Mesendoderm (in vitro differentiated cells): ENCODE data around the gene CCL25.

ENCODE experiments used
- DNase-seq: peaks from one replicate; pipeline ENCODE4 v3.0.0; 2013
- H2AK5ac ChIP-seq: 2 replicates; pipeline ENCODE4 v1.6.1; 2013; ENCODE audit warnings: low read length, inconsistent platforms
- H2BK120ac ChIP-seq: 2 replicates; pipeline ENCODE4 v1.6.1; 2013; ENCODE audit warnings: low read depth, mild to moderate bottlenecking, low read length, moderate library complexity, mixed read lengths
- H2BK15ac ChIP-seq: replicated peaks from 2 replicates; pipeline ENCODE4 v1.6.1; 2013; ENCODE audit warnings: low read depth, mild to moderate bottlenecking, moderate library complexity
- H2BK5ac ChIP-seq: 2 replicates; pipeline ENCODE4 v1.6.1; 2013; ENCODE audit warnings: low read length, inconsistent platforms
- H3K18ac ChIP-seq: 2 replicates; pipeline ENCODE4 v1.6.1; 2013; ENCODE audit warnings: mild to moderate bottlenecking, low read length, mixed read lengths
- H3K23ac ChIP-seq: one replicate; pipeline ENCODE4 v1.6.1; 2013; ENCODE audit warnings: low read length
- H3K27ac ChIP-seq: 2 replicates; pipeline ENCODE4 v1.5.1; 2013; ENCODE audit warnings: low read depth, mild to moderate bottlenecking, inconsistent platforms, low read length, moderate library complexity
- H3K27me3 ChIP-seq: 2 replicates; pipeline ENCODE4 v1.6.1; 2013; ENCODE audit warnings: low read length, control low read depth, mild to moderate bottlenecking, inconsistent platforms; ENCODE audit not compliant: insufficient read depth, poor library complexity
- H3K36me3 ChIP-seq: 2 replicates; pipeline ENCODE4 v1.6.1; 2013; ENCODE audit warnings: low read length, inconsistent platforms; ENCODE audit not compliant: control insufficient read depth, insufficient read depth
- H3K4ac ChIP-seq: one replicate; pipeline ENCODE4 v1.6.1; 2013; ENCODE audit warnings: low read depth, mild to moderate bottlenecking, low read length, moderate library complexity
- H3K4me1 ChIP-seq: 2 replicates; pipeline ENCODE4 v1.6.1; 2013; ENCODE audit warnings: low read depth, low read length, inconsistent platforms; ENCODE audit not compliant: control insufficient read depth
- H3K4me2 ChIP-seq: 2 replicates; pipeline ENCODE4 v1.6.1; 2013; ENCODE audit warnings: low read length
- H3K4me3 ChIP-seq: 2 replicates; pipeline ENCODE4 v1.5.1; 2013; ENCODE audit warnings: mild to moderate bottlenecking, low read length
- H3K56ac ChIP-seq: one replicate; pipeline ENCODE4 v1.6.1; 2013; ENCODE audit warnings: low read length
- H3K79me1 ChIP-seq: 2 replicates; pipeline ENCODE4 v1.6.1; 2013; ENCODE audit warnings: low read length, inconsistent platforms
- H3K79me2 ChIP-seq: 2 replicates; pipeline ENCODE4 v1.6.1; 2013; ENCODE audit warnings: mild to moderate bottlenecking, low read length; ENCODE audit not compliant: control insufficient read depth, insufficient read depth
- H3K9ac ChIP-seq: 2 replicates; pipeline ENCODE4 v1.6.1; 2013; ENCODE audit warnings: low read length, inconsistent platforms
- H4K5ac ChIP-seq: one replicate; pipeline ENCODE4 v1.6.1; 2013; ENCODE audit warnings: low read length
- H4K8ac ChIP-seq: one replicate; pipeline ENCODE4 v1.6.1; 2013; ENCODE audit warnings: low read depth, mild to moderate bottlenecking, control low read depth, low read length, moderate library complexity
- WGBS: extraction: QIAGEN DNeasy Blood & Tissue Kit; methylation state at CpG from one replicate; pipeline ENCODE4 v1.1.7; 2013; ENCODE audit warnings: low lambda C conversion rate, missing lambda C conversion rate; ENCODE audit not compliant: insufficient coverage; ENCODE audit errors: extremely low coverage; 5-methylcytosine and 5-hydroxymethylcytosine counted together

The CCL25 gene

DNA sequence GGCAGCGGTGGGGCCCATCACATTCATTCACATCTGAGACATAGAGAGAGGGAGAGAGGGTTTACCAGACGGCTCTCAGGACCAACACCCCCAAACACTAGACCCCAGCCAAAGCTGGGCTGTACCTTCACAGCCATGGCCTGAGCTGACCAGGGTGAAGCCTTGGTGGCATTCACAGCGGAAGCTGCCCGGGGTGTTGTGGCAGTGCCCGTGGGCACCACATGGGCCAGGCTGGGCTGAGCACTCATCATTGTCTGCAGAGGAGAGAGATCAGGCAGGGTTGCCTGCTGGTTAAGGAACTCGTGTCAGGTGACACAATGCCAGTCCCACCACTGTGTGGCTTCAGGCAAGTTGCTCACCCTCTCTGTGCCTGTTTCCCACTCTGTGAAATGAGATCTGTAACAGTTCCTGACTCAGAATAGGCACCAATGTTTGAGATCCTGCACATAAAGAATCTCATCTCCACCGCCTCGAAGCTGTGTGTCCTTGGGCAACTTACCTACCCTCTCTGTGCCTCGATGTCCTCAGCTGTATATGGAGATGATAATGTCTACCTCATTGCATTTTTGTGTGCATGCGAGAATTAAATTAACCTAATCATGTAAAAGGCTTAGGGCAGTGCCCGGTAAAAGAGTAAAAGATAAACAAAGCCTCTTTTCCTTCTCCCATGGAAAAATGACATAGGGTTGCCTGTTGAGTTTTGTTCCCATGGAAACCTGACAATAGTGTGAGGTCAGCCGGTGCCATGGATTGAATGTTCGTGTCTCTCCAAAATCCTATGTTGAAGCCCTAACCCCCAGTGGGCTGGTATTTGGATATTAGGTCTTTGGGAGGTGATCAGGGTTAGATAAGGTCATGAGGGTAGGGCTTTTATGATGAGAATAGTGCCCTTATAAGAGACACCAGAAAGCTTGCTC lies 22.9 kb downstream of the CCL25 start:
- Histone ChIP-seq H3K27me3 (no peaks in the 10 kb centered on the region), H3K27ac (no peak overlapping the region), H2BK120ac (no peak overlapping the region), H3K36me3 (peaks cover 5% of the 10 kb centered on the region), H2AK5ac (no peak overlapping the region), H3K4ac (no peak overlapping the region), H3K9ac (no peak overlapping the region), H3K79me2 (no peaks in the 10 kb centered on the region), H3K4me1 (no peaks in the 10 kb centered on the region), H2BK15ac (no peak overlapping the region), H2BK5ac (no peak overlapping the region), H3K18ac (no peak overlapping the region), H4K5ac (no peak overlapping the region), H3K56ac (no peak overlapping the region), H4K8ac (no peak overlapping the region), H3K4me2 (no peak overlapping the region), H3K23ac (no peak overlapping the region), H3K4me3 (no peak overlapping the region), H3K79me1 (no peaks in the 10 kb centered on the region)
- WGBS: no CpG with 5 or more reads among the region's 13 CpGs
- peak; percentile 40 for DNase-seq

DNA sequence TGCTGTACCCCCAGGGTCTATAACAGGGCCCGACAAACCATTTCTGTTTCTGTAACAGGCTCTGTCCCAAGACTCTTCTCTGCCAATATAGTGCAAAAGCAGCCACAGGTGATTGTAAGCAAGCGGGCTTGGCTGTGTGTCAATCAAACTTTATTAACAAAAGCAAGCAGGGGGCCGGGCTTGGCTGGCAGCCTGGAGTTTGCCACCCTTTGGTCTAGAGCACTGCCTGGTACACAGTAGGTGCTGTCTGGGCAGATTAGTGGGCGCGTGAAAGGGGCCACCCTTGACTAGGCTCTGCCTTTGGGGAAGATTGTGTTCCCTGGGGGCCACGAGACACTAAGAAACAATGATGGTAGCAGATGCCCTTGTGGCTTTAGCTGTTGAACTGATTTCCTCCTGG lies 27.4 kb downstream of the CCL25 start:
- Histone ChIP-seq H2BK5ac (no peak overlapping the region), H3K79me1 (no peaks in the 10 kb centered on the region), H3K9ac (no peak overlapping the region), H3K27ac (no peak overlapping the region), H3K36me3 (peaks cover 4% of the 10 kb centered on the region), H3K27me3 (no peaks in the 10 kb centered on the region), H3K4me1 (no peaks in the 10 kb centered on the region), H3K18ac (no peak overlapping the region), H3K4ac (no peak overlapping the region), H4K5ac (no peak overlapping the region), H2BK15ac (no peak overlapping the region), H3K23ac (no peak overlapping the region), H2AK5ac (no peak overlapping the region), H2BK120ac (no peak overlapping the region), H3K56ac (no peak overlapping the region), H3K4me2 (no peak overlapping the region), H4K8ac (no peak overlapping the region), H3K4me3 (no peak overlapping the region), H3K79me2 (no peaks in the 10 kb centered on the region)
- WGBS: no CpG with 5 or more reads among the region's 6 CpGs
- no peak for DNase-seq

DNA sequence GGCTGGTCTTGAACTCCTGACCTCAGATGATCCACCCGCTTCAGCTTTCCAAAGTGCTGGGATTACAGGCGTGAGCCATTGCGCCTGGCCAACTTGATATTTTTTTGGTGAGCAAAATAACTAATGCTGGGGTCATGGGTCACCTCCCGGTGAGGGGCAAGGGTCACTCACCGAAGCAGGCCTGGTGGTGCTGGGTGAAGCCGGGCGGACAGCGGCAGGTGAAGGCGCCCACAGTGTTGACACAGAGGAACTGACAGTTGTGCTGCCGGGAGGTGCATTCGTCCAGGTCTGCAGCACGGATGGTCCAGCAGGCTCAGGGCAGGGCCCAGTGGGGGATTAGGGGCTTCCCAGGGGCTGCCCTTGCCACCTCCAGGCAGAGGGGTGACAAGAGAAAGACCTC lies 28.3 kb downstream of the CCL25 start:
- Histone ChIP-seq H3K4ac (no peak overlapping the region), H3K56ac (no peak overlapping the region), H4K8ac (no peak overlapping the region), H3K27ac (no peak overlapping the region), H4K5ac (no peak overlapping the region), H3K4me1 (no peaks in the 10 kb centered on the region), H3K27me3 (no peaks in the 10 kb centered on the region), H3K18ac (no peak overlapping the region), H2BK120ac (no peak overlapping the region), H3K79me1 (no peaks in the 10 kb centered on the region), H2BK5ac (no peak overlapping the region), H2AK5ac (no peak overlapping the region), H3K36me3 (peaks cover 2% of the 10 kb centered on the region), H3K79me2 (no peaks in the 10 kb centered on the region), H3K4me3 (no peak overlapping the region), H2BK15ac (no peak overlapping the region), H3K23ac (no peak overlapping the region), H3K4me2 (no peak overlapping the region), H3K9ac (no peak overlapping the region)
- WGBS: no CpG with 5 or more reads among the region's 12 CpGs
- no peak for DNase-seq

DNA sequence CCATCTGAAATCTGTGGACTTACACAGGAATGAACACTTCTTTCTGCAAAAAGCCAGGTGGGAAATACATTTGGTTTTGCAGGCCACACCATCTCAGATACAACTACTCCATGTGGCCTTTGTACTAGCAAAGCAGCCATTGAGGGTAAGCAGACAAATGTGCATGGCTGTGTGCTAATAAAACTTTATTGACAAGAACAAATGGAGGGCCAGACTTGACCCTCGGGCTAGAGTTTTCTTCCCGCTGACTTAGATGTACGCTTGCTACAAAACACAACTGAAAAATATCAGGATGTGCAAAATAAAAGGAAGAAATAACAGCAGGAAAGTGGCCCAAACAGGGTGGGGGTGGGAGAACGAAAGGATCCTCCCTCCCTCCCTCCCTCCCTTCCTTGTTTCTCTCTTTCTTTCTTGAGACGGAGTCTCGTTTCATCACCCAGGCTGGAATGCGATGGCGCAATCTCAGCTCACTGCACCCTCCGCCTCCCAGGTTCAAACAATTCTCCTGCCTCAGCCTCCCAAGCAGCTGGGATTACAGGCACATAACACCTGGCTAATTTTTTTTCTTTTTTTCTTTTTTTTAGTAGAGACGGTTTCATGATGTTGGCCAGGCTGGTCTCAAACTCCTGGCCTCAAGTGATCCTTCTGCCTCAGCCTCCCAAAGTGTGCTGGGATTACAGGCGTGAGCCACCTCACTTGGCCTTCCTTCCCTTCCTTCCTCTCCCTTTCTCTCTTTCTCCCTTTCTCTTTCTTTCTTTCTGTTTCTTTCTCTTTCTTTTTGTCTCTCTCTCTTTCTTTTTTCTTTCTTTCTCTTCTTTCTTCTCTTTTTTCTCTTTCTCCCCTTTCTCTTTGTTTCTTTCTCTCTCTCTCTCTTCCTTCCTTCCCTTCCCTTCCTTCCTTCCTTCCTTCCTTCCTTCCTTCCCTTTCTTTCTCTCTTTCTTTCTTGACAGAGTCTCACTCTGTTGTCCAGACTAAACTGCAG lies 29.3 kb downstream of the CCL25 start:
- Histone ChIP-seq H3K36me3 (peaks cover 2% of the 10 kb centered on the region), H3K4me3 (no peak overlapping the region), H3K9ac (no peak overlapping the region), H3K4me1 (no peaks in the 10 kb centered on the region), H2BK15ac (no peak overlapping the region), H3K56ac (no peak overlapping the region), H2BK5ac (no peak overlapping the region), H3K79me1 (no peaks in the 10 kb centered on the region), H3K23ac (no peak overlapping the region), H4K5ac (no peak overlapping the region), H3K4ac (no peak overlapping the region), H3K18ac (no peak overlapping the region), H4K8ac (no peak overlapping the region), H3K27ac (no peak overlapping the region), H2BK120ac (no peak overlapping the region), H3K27me3 (no peaks in the 10 kb centered on the region), H2AK5ac (no peak overlapping the region), H3K79me2 (no peaks in the 10 kb centered on the region), H3K4me2 (no peak overlapping the region)
- no CpG with 5 or more reads among the region's 11 CpGs for WGBS
- peak; percentile 69 for DNase-seq

DNA sequence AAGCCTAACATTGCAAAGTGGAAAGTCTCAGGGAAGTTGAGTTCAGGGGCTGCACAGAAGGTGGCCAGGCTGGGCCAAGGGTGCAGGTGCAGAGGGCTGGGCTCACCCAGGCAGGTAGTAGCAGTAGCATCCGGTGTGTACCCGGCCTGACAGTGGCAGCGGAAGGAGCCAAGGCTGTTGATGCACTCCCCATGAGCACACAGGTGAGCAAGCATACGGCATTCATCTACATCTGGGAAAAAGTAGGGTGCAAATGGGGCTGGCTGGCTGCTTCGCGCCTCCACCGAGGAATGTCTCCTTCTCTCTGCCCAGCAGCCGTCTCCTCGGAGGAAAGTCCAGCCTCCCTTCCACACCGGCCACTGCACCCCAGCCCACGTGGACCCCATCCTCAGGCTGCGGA lies 30.6 kb downstream of the CCL25 start:
- Histone ChIP-seq H3K36me3 (peaks cover 6% of the 10 kb centered on the region), H4K5ac (no peak overlapping the region), H4K8ac (no peak overlapping the region), H3K56ac (no peak overlapping the region), H3K4me1 (no peaks in the 10 kb centered on the region), H3K79me2 (no peaks in the 10 kb centered on the region), H3K4ac (no peak overlapping the region), H3K27ac (no peak overlapping the region), H3K27me3 (no peaks in the 10 kb centered on the region), H2BK120ac (no peak overlapping the region), H2BK5ac (no peak overlapping the region), H2BK15ac (no peak overlapping the region), H2AK5ac (no peak overlapping the region), H3K18ac (no peak overlapping the region), H3K79me1 (no peaks in the 10 kb centered on the region), H3K4me2 (no peak overlapping the region), H3K23ac (no peak overlapping the region), H3K4me3 (no peak overlapping the region), H3K9ac (no peak overlapping the region)
- no peak for DNase-seq
- no CpG with 5 or more reads among the region's 12 CpGs for WGBS
